ENCODE data around the gene ALOX12. TPM values are rescaled to one million over a fixed set of nuclear protein-coding genes. Genes with fewer than 3 reads are reported as not detected.

ALOX12 gene
- total and polyA plus RNA-seq, 2 donors from 2014 or later = not detected

- no peak for TF ChIP-seq CTCF (IDR thresholded peaks at IDR 0.05; ENCODE audit: borderline replicate concordance, extremely low read depth, insufficient read depth)
- Histone ChIP-seq H3K4me1 (ENCODE audit: control insufficient read depth in 2 of 3, insufficient read depth in 2 of 3, low read depth in 1 of 3, low read length in 3 of 3) (peaks cover 0 to 7% (median 0%) of the 10 kb centered on the region in 3 donors), H3K9ac (ENCODE audit: low read length in 3 of 3) (no peak overlapping the region), H3K27me3 (ENCODE audit: control insufficient read depth, insufficient read depth, low read length) (no peaks in the 10 kb centered on the region), H3K27ac (ENCODE audit: low read depth in 2 of 2, low read length in 2 of 2) (peak overlapping the region; percentile 9 to 33), H3K9me3 (ENCODE audit: control insufficient read depth in 2 of 3, insufficient read depth in 1 of 3, low read length in 3 of 3) (no peaks in the 10 kb centered on the region), H3K4me3 (ENCODE audit: low read length in 3 of 3) (no peak overlapping the region), H3K36me3 (ENCODE audit: control insufficient read depth in 2 of 3, insufficient read depth in 3 of 3, low read length in 3 of 3) (no peaks in the 10 kb centered on the region)
- FAIRE-seq (no peak), DNase-seq (peak in 1 of 5 donors; percentile 56)
- intact Hi-C loops (cut with DNase I) = no loop called here
Measured at GRCh38 chr17:7029659-7030058, 33.8 kb downstream of the ALOX12 start.

GRCh38 chr17:7034955-7035590, 39.2 kb downstream of the ALOX12 start:
- FAIRE-seq (no peak), DNase-seq (no peak)
- TF ChIP-seq CTCF (IDR thresholded peaks at IDR 0.05; ENCODE audit: borderline replicate concordance, extremely low read depth, insufficient read depth) = no peak
- Histone ChIP-seq H3K9me3 (ENCODE audit: control insufficient read depth in 2 of 3, insufficient read depth in 1 of 3, low read length in 3 of 3) (no peaks in the 10 kb centered on the region), H3K27ac (ENCODE audit: low read depth in 2 of 2, low read length in 2 of 2) (peak overlapping the region; percentile 86 to 95), H3K27me3 (ENCODE audit: control insufficient read depth, insufficient read depth, low read length) (no peaks in the 10 kb centered on the region), H3K4me1 (ENCODE audit: control insufficient read depth in 2 of 3, insufficient read depth in 2 of 3, low read depth in 1 of 3, low read length in 3 of 3) (peaks cover 0 to 23% (median 13%) of the 10 kb centered on the region in 3 donors), H3K36me3 (ENCODE audit: control insufficient read depth in 2 of 3, insufficient read depth in 3 of 3, low read length in 3 of 3) (no peaks in the 10 kb centered on the region), H3K9ac (ENCODE audit: low read length in 3 of 3) (peak overlapping the region; percentile 9 to 96 (median 47)), H3K4me3 (ENCODE audit: low read length in 3 of 3) (peak overlapping the region; percentile 53 to 94 (median 73))
- intact Hi-C loops (cut with DNase I) = no loop called here

- DNase-seq (peak; percentile 95 to 99 (median 97)), FAIRE-seq (peak; percentile 85)
- Histone ChIP-seq H3K27ac (ENCODE audit: low read depth in 2 of 2, low read length in 2 of 2) (peak within 1 kb of the TSS; percentile 86 to 95), H3K9me3 (ENCODE audit: control insufficient read depth in 2 of 3, insufficient read depth in 1 of 3, low read length in 3 of 3) (no peaks in the 10 kb centered on the region), H3K36me3 (ENCODE audit: control insufficient read depth in 2 of 3, insufficient read depth in 3 of 3, low read length in 3 of 3) (no peaks in the 10 kb centered on the region), H3K27me3 (ENCODE audit: control insufficient read depth, insufficient read depth, low read length) (no peaks in the 10 kb centered on the region), H3K4me1 (ENCODE audit: control insufficient read depth in 2 of 3, insufficient read depth in 2 of 3, low read depth in 1 of 3, low read length in 3 of 3) (peaks cover 0 to 23% (median 13%) of the 10 kb centered on the region in 3 donors), H3K4me3 (ENCODE audit: low read length in 3 of 3) (peak within 1 kb of the TSS; percentile 53 to 94 (median 73)), H3K9ac (ENCODE audit: low read length in 3 of 3) (peak within 1 kb of the TSS; percentile 47 to 96 (median 54))
- no peak for TF ChIP-seq CTCF (IDR thresholded peaks at IDR 0.05; ENCODE audit: borderline replicate concordance, extremely low read depth, insufficient read depth)
- intact Hi-C loops (cut with DNase I) = no loop called here
Measured at GRCh38 chr17:7035591-7036368, 39.9 kb downstream of the ALOX12 start, which contains the start of gene SLC16A13. Gene SLC16A13 (plus strand): TSS chr17:7036015. CDS start chr17:7036383, 368 bp downstream.

All from kidney (tissue), 14 donors.